Thyroid gland (tissue), 4 donors: ENCODE results near the gene EPB41L5.
"Not testable (repeated sequence)": the region's sequence is repeated elsewhere in the genome, so short reads cannot be mapped to it uniquely, and the experiment has no call there.

Experiments
- CTCF ChIP-seq, 6 experiments: fragments of 200-600 bp in 3 of 6; fragments of 450-650 bp in 3 of 6; sonication (generic) in 3 of 6; IDR thresholded peaks; one replicate each; pipeline ENCODE4 v1.5.1; 2016 to 2019; ENCODE audit warnings: antibody characterized with exemption in 6 of 6, mild to moderate bottlenecking in 2 of 6, inconsistent platforms in 1 of 6, moderate library complexity in 1 of 6
- POLR2A ChIP-seq, 2 donors: fragments of 450-650 bp; IDR thresholded peaks; one replicate each; pipeline ENCODE4 v1.6.1; 2017; ENCODE audit warnings: antibody characterized with exemption in 2 of 2, mild to moderate bottlenecking in 2 of 2, moderate library complexity in 1 of 2

DNA sequence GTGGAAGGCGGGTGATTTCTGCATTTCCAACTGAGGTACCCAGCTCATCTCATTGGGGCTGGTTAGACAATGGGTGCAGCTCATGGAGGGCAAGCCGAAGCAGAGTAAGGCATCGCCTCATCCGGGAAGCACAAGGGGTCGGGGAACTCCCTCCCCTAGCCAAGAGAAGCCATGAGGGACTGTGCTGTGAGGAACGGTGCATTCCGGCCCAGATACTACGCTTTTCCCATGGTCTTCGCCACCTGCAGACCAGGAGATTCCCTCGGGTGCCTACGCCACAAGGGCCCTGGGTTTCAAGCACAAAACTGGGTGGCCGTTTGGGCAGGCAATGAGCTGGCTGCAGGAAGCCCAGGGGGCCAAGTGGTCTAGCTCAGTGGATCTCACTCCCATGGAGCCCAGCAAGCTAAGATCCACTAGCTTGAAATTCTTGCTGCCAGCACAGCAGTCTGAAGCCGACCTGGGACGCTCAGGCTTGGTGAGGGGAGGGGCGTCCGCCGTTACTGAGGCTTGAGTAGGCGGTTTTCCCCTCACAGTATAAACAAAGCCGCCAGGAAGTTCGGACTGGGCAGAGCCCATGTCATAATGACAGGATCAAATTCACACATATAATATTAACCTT is 55.3 kb downstream of the EPB41L5 start:
- not testable (repeated sequence) for TF ChIP-seq CTCF, POLR2A (IDR thresholded peaks at IDR 0.05)
